Right lobe of liver (tissue), 4 donors: ENCODE measurements around the gene ARHGAP32.

Experiments used
- POLR2A ChIP-seq: fragments of 450-650 bp; IDR thresholded peaks from one replicate; pipeline ENCODE4 v1.6.1; 2017; ENCODE audit warnings: antibody characterized with exemption, mild to moderate bottlenecking
- TF ChIP-seq, protein P1 (sequence below), 4 donors: fragments of 200-600 bp in 3 of 4; fragments of 450-650 bp in 1 of 4; IDR thresholded peaks; one replicate each; pipeline versions ENCODE4 v1.5.1 to v1.8.0; 2016 to 2022; ENCODE audit warnings: antibody characterized with exemption in 4 of 4, mild to moderate bottlenecking in 2 of 4
- donor health status: DM: no; HTN: no; CAD: no.
- donor health status: DM: no; HTN: no; CAD: no.
- donor health status: DM: no; HTN: yes; CAD: no.

GRCh38 chr11:129222158-129222557 is 30.0 kb upstream of the ARHGAP32 start:
- no peak for TF ChIP-seq POLR2A
- TF ChIP-seq, protein P1, sequence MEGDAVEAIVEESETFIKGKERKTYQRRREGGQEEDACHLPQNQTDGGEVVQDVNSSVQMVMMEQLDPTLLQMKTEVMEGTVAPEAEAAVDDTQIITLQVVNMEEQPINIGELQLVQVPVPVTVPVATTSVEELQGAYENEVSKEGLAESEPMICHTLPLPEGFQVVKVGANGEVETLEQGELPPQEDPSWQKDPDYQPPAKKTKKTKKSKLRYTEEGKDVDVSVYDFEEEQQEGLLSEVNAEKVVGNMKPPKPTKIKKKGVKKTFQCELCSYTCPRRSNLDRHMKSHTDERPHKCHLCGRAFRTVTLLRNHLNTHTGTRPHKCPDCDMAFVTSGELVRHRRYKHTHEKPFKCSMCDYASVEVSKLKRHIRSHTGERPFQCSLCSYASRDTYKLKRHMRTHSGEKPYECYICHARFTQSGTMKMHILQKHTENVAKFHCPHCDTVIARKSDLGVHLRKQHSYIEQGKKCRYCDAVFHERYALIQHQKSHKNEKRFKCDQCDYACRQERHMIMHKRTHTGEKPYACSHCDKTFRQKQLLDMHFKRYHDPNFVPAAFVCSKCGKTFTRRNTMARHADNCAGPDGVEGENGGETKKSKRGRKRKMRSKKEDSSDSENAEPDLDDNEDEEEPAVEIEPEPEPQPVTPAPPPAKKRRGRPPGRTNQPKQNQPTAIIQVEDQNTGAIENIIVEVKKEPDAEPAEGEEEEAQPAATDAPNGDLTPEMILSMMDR (IDR thresholded peaks at IDR 0.05) = no peak
